HUES64 (cell line): ENCODE measurements around the gene FAM118A.

Experiments used
- H3K27ac ChIP-seq: 2 replicates; pipeline ENCODE4 v1.7.0; 2013; ENCODE audit warnings: low read depth, low read length, inconsistent platforms
- H3K27me3 ChIP-seq: 2 replicates; pipeline ENCODE4 v1.6.1; 2013; ENCODE audit warnings: mild to moderate bottlenecking, low read length; ENCODE audit not compliant: insufficient read depth
- H3K36me3 ChIP-seq: 2 replicates; pipeline ENCODE4 v1.6.1; 2013; ENCODE audit warnings: mild to moderate bottlenecking, low read length; ENCODE audit not compliant: insufficient read depth
- H3K4me1 ChIP-seq: 2 replicates; pipeline ENCODE4 v1.6.1; 2013; ENCODE audit warnings: mild to moderate bottlenecking, low read length, moderate library complexity; ENCODE audit not compliant: insufficient read depth
- H3K4me3 ChIP-seq: 2 replicates; pipeline ENCODE4 v1.5.1; 2013; ENCODE audit warnings: mild to moderate bottlenecking, low read length, moderate library complexity
- H3K9ac ChIP-seq: 2 replicates; pipeline ENCODE4 v1.6.1; 2013; ENCODE audit warnings: mild to moderate bottlenecking, low read depth, low read length
- H3K9me3 ChIP-seq: 2 replicates; pipeline ENCODE4 v1.6.1; 2013; ENCODE audit warnings: low read depth, low read length; ENCODE audit not compliant: insufficient read depth
- WGBS: fragments of 150-250, 120-280 bp; methylation state at CpG from one replicate; pipeline ENCODE4 v1.1.7; 2013; ENCODE audit warnings: missing lambda C conversion rate; 5-methylcytosine and 5-hydroxymethylcytosine counted together

FAM118A gene

GRCh38 chr22:45298934-45299505 lies 10.7 kb upstream of the FAM118A start:
- no peaks in the 10 kb centered on the region for H3K27me3 ChIP-seq
- H3K27ac ChIP-seq: no peak overlapping the region
- WGBS: 66% methylated on average over 15 of the region's 15 CpGs
- 0 out of 2 replicates have a peak overlapping the region, but pooled peaks have one; percentile 3 for H3K9ac ChIP-seq
- no peaks in the 10 kb centered on the region for H3K9me3 ChIP-seq
- H3K4me3 ChIP-seq: no peak overlapping the region
- peaks cover 11% of the 10 kb centered on the region; the same call in 1 of the 2 replicates for H3K4me1 ChIP-seq
- H3K36me3 ChIP-seq: no peaks in the 10 kb centered on the region

GRCh38 chr22:45302751-45303150 lies 7.0 kb upstream of the FAM118A start:
- no peak overlapping the region for H3K4me3 ChIP-seq
- WGBS: 90% methylated on average over 6 of the region's 8 CpGs
- H3K9me3 ChIP-seq: no peaks in the 10 kb centered on the region
- no peaks in the 10 kb centered on the region for H3K27me3 ChIP-seq
- H3K9ac ChIP-seq: no peak overlapping the region
- peaks cover 11% of the 10 kb centered on the region; the same call in 1 of the 2 replicates for H3K4me1 ChIP-seq
- no peak overlapping the region for H3K27ac ChIP-seq
- no peaks in the 10 kb centered on the region for H3K36me3 ChIP-seq

GRCh38 chr22:45303181-45303580 lies 6.6 kb upstream of the FAM118A start:
- Histone ChIP-seq H3K27ac (no peak overlapping the region), H3K9ac (no peak overlapping the region), H3K4me1 (peaks cover 11% of the 10 kb centered on the region; the same call in 1 of the 2 replicates), H3K36me3 (no peaks in the 10 kb centered on the region), H3K27me3 (no peaks in the 10 kb centered on the region), H3K4me3 (no peak overlapping the region), H3K9me3 (no peaks in the 10 kb centered on the region)
- WGBS: 88% methylated on average over 7 of the region's 7 CpGs

- WGBS: 95% methylated on average over 6 of the region's 6 CpGs
- Histone ChIP-seq H3K4me1 (peaks cover 9% of the 10 kb centered on the region), H3K27me3 (no peaks in the 10 kb centered on the region), H3K27ac (no peak overlapping the region), H3K4me3 (no peak overlapping the region), H3K9me3 (no peaks in the 10 kb centered on the region), H3K9ac (no peak overlapping the region), H3K36me3 (no peaks in the 10 kb centered on the region)
Measured at GRCh38 chr22:45304971-45305370, 4.8 kb upstream of the FAM118A start.

GRCh38 chr22:45305456-45306075 lies 4.2 kb upstream of the FAM118A start:
- Histone ChIP-seq H3K9ac (no peak overlapping the region), H3K36me3 (no peaks in the 10 kb centered on the region), H3K4me3 (no peak overlapping the region), H3K4me1 (peaks cover 9% of the 10 kb centered on the region), H3K27me3 (peaks cover under 1% of the 10 kb centered on the region; the same call in 1 of the 2 replicates), H3K9me3 (no peaks in the 10 kb centered on the region), H3K27ac (no peak overlapping the region)
- WGBS: 89% methylated on average over 6 of the region's 6 CpGs

- peaks cover 15% of the 10 kb centered on the region for H3K4me1 ChIP-seq
- WGBS: 92% methylated on average over 9 of the region's 9 CpGs
- no peaks in the 10 kb centered on the region for H3K9me3 ChIP-seq
- no peak overlapping the region for H3K4me3 ChIP-seq
- H3K36me3 ChIP-seq: no peaks in the 10 kb centered on the region
- no peak overlapping the region for H3K9ac ChIP-seq
- H3K27me3 ChIP-seq: peaks cover 6% of the 10 kb centered on the region
- no peak overlapping the region for H3K27ac ChIP-seq
Measured at GRCh38 chr22:45306139-45306538, 3.6 kb upstream of the FAM118A start.

- Histone ChIP-seq H3K9ac (peak overlapping the region; percentile 58; the same call in 1 of the 2 replicates), H3K4me3 (peak overlapping the region; percentile 81; the same call in 1 of the 2 replicates), H3K36me3 (no peaks in the 10 kb centered on the region), H3K27ac (peak overlapping the region; percentile 72; the same call in 1 of the 2 replicates), H3K9me3 (no peaks in the 10 kb centered on the region), H3K27me3 (peaks cover 9% of the 10 kb centered on the region), H3K4me1 (peaks cover 21% of the 10 kb centered on the region)
- 86% methylated on average over 6 of the region's 6 CpGs for WGBS
Measured at GRCh38 chr22:45308391-45308956, 1.3 kb upstream of the FAM118A start.

GRCh38 chr22:45308957-45309421 lies 745 bp upstream of the FAM118A start:
- 67% methylated on average over 25 of the region's 25 CpGs for WGBS
- H3K36me3 ChIP-seq: no peaks in the 10 kb centered on the region
- peaks cover 9% of the 10 kb centered on the region for H3K27me3 ChIP-seq
- H3K4me1 ChIP-seq: peaks cover 21% of the 10 kb centered on the region
- peak overlapping the region; percentile 72 for H3K27ac ChIP-seq
- H3K9ac ChIP-seq: peak overlapping the region; percentile 58
- no peaks in the 10 kb centered on the region for H3K9me3 ChIP-seq
- H3K4me3 ChIP-seq: peak overlapping the region; percentile 81

GRCh38 chr22:45310331-45310976 lies 720 bp downstream of the FAM118A start:
- H3K36me3 ChIP-seq: no peaks in the 10 kb centered on the region
- peaks cover 21% of the 10 kb centered on the region for H3K4me1 ChIP-seq
- peaks cover 9% of the 10 kb centered on the region for H3K27me3 ChIP-seq
- peak overlapping the region; percentile 81 for H3K4me3 ChIP-seq
- peak overlapping the region; percentile 84; the same call in 1 of the 2 replicates for H3K27ac ChIP-seq
- no peaks in the 10 kb centered on the region for H3K9me3 ChIP-seq
- WGBS: 6% methylated on average over 33 of the region's 33 CpGs
- peak overlapping the region; percentile 82 for H3K9ac ChIP-seq

- Histone ChIP-seq H3K9ac (no peak overlapping the region), H3K4me1 (peaks cover 21% of the 10 kb centered on the region), H3K27ac (no peak overlapping the region), H3K27me3 (peaks cover 9% of the 10 kb centered on the region), H3K36me3 (no peaks in the 10 kb centered on the region), H3K4me3 (peak overlapping the region; percentile 81), H3K9me3 (no peaks in the 10 kb centered on the region)
- 52% methylated on average over 14 of the region's 14 CpGs for WGBS
Measured at GRCh38 chr22:45310977-45311531, 1.3 kb downstream of the FAM118A start.

- WGBS: 85% methylated on average over 8 of the region's 8 CpGs
- H3K27ac ChIP-seq: no peak overlapping the region
- H3K9me3 ChIP-seq: no peaks in the 10 kb centered on the region
- peaks cover 9% of the 10 kb centered on the region for H3K27me3 ChIP-seq
- no peaks in the 10 kb centered on the region for H3K36me3 ChIP-seq
- H3K4me3 ChIP-seq: no peak overlapping the region
- peaks cover 21% of the 10 kb centered on the region for H3K4me1 ChIP-seq
- no peak overlapping the region for H3K9ac ChIP-seq
Measured at GRCh38 chr22:45312415-45312814, 2.7 kb downstream of the FAM118A start.
